A549 (cell line): Measurements from ENCODE around the gene HMG20B. TPM values are rescaled to one million over a fixed set of nuclear protein-coding genes. Genes with fewer than 3 reads are reported as not detected.

Experiments used
- ATAC-seq, 2 experiments: fragments of 200-7000 bp in 1 of 2; fragments of >200 bp in 1 of 2; cut with Nextera tagmentation in 1 of 2; cut with Tn5 transposase in 1 of 2; 3 replicates each; pipeline versions ENCODE4 v1.8.0 to v1.9.1; 2018 to 2020; ENCODE audit warnings: mild to moderate bottlenecking in 1 of 2, moderate library complexity in 1 of 2
- CTCF ChIA-PET: fragments of 300-600 bp; sonication (Branson Sonifier 250); formaldehyde crosslinking; extraction: SDS; loops from one replicate; lab custom pipeline; 2021; ENCODE audit warnings: antibody characterized with exemption, inconsistent platforms; lab: Yijun Ruan, JAX
- POLR2A ChIA-PET: fragments of 350-600 bp; formaldehyde crosslinking; extraction: SDS; loops from one replicate; lab custom pipeline; 2021; ENCODE audit warnings: antibody characterized with exemption, inconsistent platforms; lab: Yijun Ruan, JAX
- DNase-seq, 2 experiments: peaks; one replicate each; pipeline versions ENCODE4 v3.0.0 to v3.0.0-alpha.2; 2011 to 2016; ENCODE audit warnings: low read depth in 1 of 2, low spot score in 1 of 2
- FAIRE-seq: peaks from 2 replicates; lab custom pipeline; 2011; peaks lifted over from hg19 to GRCh38; lab: Jason Lieb, UNC
- H3K27ac ChIP-seq, 2 experiments: fragments of >200 bp; sonication (Bioruptor Twin); formaldehyde crosslinking; 3 replicates each; pipeline ENCODE4 v1.5.1; 2016 to 2017
- H3K4me1 ChIP-seq: fragments of >200 bp; sonication (Bioruptor Twin); formaldehyde crosslinking; 3 replicates; pipeline ENCODE4 v1.6.1; 2016
- H3K4me2 ChIP-seq: fragments of >200 bp; sonication (Bioruptor Twin); formaldehyde crosslinking; 3 replicates; pipeline ENCODE4 v1.6.1; 2016
- H3K4me3 ChIP-seq: fragments of >200 bp; sonication (Bioruptor Twin); formaldehyde crosslinking; 3 replicates; pipeline ENCODE4 v1.5.1; 2016
- H3K9me3 ChIP-seq: fragments of >200 bp; sonication (Bioruptor Twin); formaldehyde crosslinking; 3 replicates; pipeline ENCODE4 v1.6.1; 2016
- BHLHE40 ChIP-seq: IDR thresholded peaks from 2 replicates; pipeline ENCODE4 v1.6.1; 2012; ENCODE audit warnings: low read depth, low read length, inconsistent platforms
- CBX8 ChIP-seq: fragments of 200-600 bp; sonication (generic); IDR thresholded peaks from 2 replicates; pipeline ENCODE4 v1.6.1; 2016
- ESRRA ChIP-seq: fragments of 150-350 bp; IDR thresholded peaks from 2 replicates; pipeline ENCODE4 v1.6.1; 2014; ENCODE audit warnings: mild to moderate bottlenecking, low read length, borderline replicate concordance
- FOSL2 ChIP-seq, 2 experiments: fragments of 450-650 bp in 1 of 2; fragments of >200 bp in 1 of 2; sonication (Bioruptor Twin) in 1 of 2; formaldehyde crosslinking; IDR thresholded peaks; 2 replicates each; pipeline versions ENCODE4 v1.5.0 to v1.6.1; 2016 to 2020; ENCODE audit warnings: mild to moderate bottlenecking in 1 of 2, moderate library complexity in 1 of 2
- HES2 ChIP-seq: fragments of >200 bp; sonication (Bioruptor Twin); formaldehyde crosslinking; IDR thresholded peaks from 2 replicates; pipeline ENCODE4 v1.6.1; 2016
- JUN ChIP-seq, 2 experiments: fragments of >200 bp; sonication (Bioruptor Twin); formaldehyde crosslinking; IDR thresholded peaks; 2 replicates in 1 of 2; 3 replicates in 1 of 2; pipeline ENCODE4 v1.6.1; 2016 to 2017
- JUNB ChIP-seq: fragments of >200 bp; sonication (Bioruptor Twin); formaldehyde crosslinking; IDR thresholded peaks from 2 replicates; pipeline ENCODE4 v1.6.1; 2016
- NFE2L2 ChIP-seq: fragments of 150-350 bp; conservative IDR thresholded peaks from 2 replicates; pipeline ENCODE4 v1.6.1; 2014; ENCODE audit warnings: low read length
- NR3C1 ChIP-seq: fragments of >200 bp; sonication (Bioruptor Twin); formaldehyde crosslinking; IDR thresholded peaks from 3 replicates; pipeline ENCODE4 v1.6.1; 2017
- PBX3 ChIP-seq: IDR thresholded peaks from 2 replicates; pipeline ENCODE4 v1.6.1; 2012
- RAD21 ChIP-seq, 2 experiments: fragments of >200 bp in 1 of 2; sonication (Bioruptor Twin) in 1 of 2; formaldehyde crosslinking in 1 of 2; IDR thresholded peaks in 1 of 2; conservative IDR thresholded peaks in 1 of 2; 2 replicates in 1 of 2; 3 replicates in 1 of 2; pipeline ENCODE4 v1.6.1; 2012 to 2018; ENCODE audit warnings: inconsistent platforms in 1 of 2
- RCOR1 ChIP-seq: fragments of 150-350 bp; IDR thresholded peaks from 2 replicates; pipeline ENCODE4 v1.6.1; 2014; ENCODE audit warnings: antibody characterized with exemption, low read length, low read depth
- SMC3 ChIP-seq: fragments of >200 bp; sonication (Bioruptor Twin); formaldehyde crosslinking; IDR thresholded peaks from 3 replicates; pipeline ENCODE4 v1.6.1; 2018; ENCODE audit warnings: inconsistent platforms
- SREBF2 ChIP-seq: fragments of 450-650 bp; IDR thresholded peaks from 2 replicates; pipeline ENCODE4 v1.6.1; 2014; ENCODE audit warnings: mild to moderate bottlenecking, moderate library complexity
- ZFP36 ChIP-seq: fragments of 450-650 bp; IDR thresholded peaks from 2 replicates; pipeline ENCODE4 v1.6.1; 2014; ENCODE audit warnings: borderline replicate concordance; ENCODE audit not compliant: partially characterized antibody
- WGBS: methylation state at CpG from one replicate; pipeline ENCODE4 v1.1.6; 2017; ENCODE audit errors: missing lambda C conversion rate; 5-methylcytosine and 5-hydroxymethylcytosine counted together
- polyA minus RNA-seq: library from RNA; depleted of rRNA, polyadenylated mRNA; stranded (reverse); fragments of >200 nt; gene quantifications from 2 replicates; pipeline ENCODE4 v1.2.3, GENCODE V29; 2011; rRNA and poly(A)+ RNA removed
- polyA plus RNA-seq, 4 experiments: library from polyadenylated mRNA; depleted of rRNA in 3 of 4; stranded (reverse); fragments of >200 nt; fragmentation: RNase III in 1 of 4; extraction: RNeasy Plus Mini Kit Qiagen cat#74134 plus additional on column Dnase treatment in 1 of 4; gene quantifications; 2 replicates in 3 of 4; 3 replicates in 1 of 4; pipeline ENCODE4 v1.2.3, GENCODE V29; 2011 to 2017

The HMG20B gene
- polyA plus RNA-seq (2011; rRNA removed) (19.6 and 24.2 TPM in 2 replicates), polyA plus RNA-seq (2017; fragmentation: RNase III; extraction: RNeasy Plus Mini Kit Qiagen cat#74134 plus additional on column Dnase treatment) (40.0 to 47.1 TPM (median 46.6 TPM) in 3 replicates), polyA minus RNA-seq (6.6 and 8.4 TPM in 2 replicates)
- polyA plus RNA-seq (2012; cell fraction: cytosol; rRNA removed), result 46.4 and 58.3 TPM in 2 replicates
- 120 and 131 TPM in 2 replicates for polyA plus RNA-seq (2012; cell fraction: nucleus; rRNA removed)

GRCh38 chr19:3572855-3573161 is at the start of gene HMG20B:
HMG20B (plus strand) TSS chr19:3572944; CDS start chr19:3573310, 366 bp downstream.
- no CpG with 5 or more reads among the region's 30 CpGs for WGBS
- H3K9me3 ChIP-seq, result no peaks in the 10 kb centered on the region
- TF ChIP-seq CBX8 (no peak), JUN (IDR thresholded peaks at IDR 0.05) (peak in 1 of 2 experiments; percentile 62; a peak in 2 of 5 replicates)
- TF ChIP-seq, all 56 proteins: peak for 1
- ATAC-seq (no peak), DNase-seq (no peak), FAIRE-seq (no peak)
- POLR2A ChIA-PET, result interaction anchor here (0.5 kb wide), 1 partner anchor 32 kb away, joined by 3 read pairs; no protein-coding TSS in a partner anchor
- Histone ChIP-seq H3K27ac (peak within 1 kb of the TSS; percentile 79 to 94), H3K4me1 (peaks cover 22% of the 10 kb centered on the region), H3K4me2 (peak within 1 kb of the TSS; percentile 90), H3K4me3 (peak within 1 kb of the TSS; percentile 89)
- CTCF ChIA-PET, result interaction anchor here (3.8 to 9.7 kb wide), 2 partner anchors 15 to 26 kb away, joined by 70 to 100 read pairs; partner anchors contain the start of gene MFSD12

GRCh38 chr19:3523361-3524077 is 49.2 kb upstream of the HMG20B start:
- Histone ChIP-seq H3K4me2 (no peak overlapping the region), H3K4me3 (no peak overlapping the region), H3K9me3 (no peaks in the 10 kb centered on the region), H3K27ac (no peak overlapping the region), H3K4me1 (no peaks in the 10 kb centered on the region)
- ATAC-seq (no peak), FAIRE-seq (no peak), DNase-seq (no peak)
- POLR2A ChIA-PET, result no interaction called here
- CTCF ChIA-PET, result no interaction called here
- TF ChIP-seq PBX3 (no peak), SREBF2 (no peak), NFE2L2 (no peak), RAD21 (conservative IDR thresholded peaks at IDR 0.05 in 1 of 2, IDR thresholded peaks at IDR 0.05 in 1 of 2) (no peak), FOSL2 (IDR thresholded peaks at IDR 0.05) (no peak), FOSL2 (CRISPR knock-in tag; IDR thresholded peaks at IDR 0.05) (no peak), HES2 (no peak), JUNB (no peak), ZFP36 (no peak)
- 100% methylated on average over 1 of the region's 21 CpGs for WGBS

GRCh38 chr19:3524078-3524842 is 48.5 kb upstream of the HMG20B start:
- no peak overlapping the region for H3K4me3 ChIP-seq
- 93% methylated on average over 15 of the region's 33 CpGs for WGBS
- no peak for FAIRE-seq
- ChIA-PET POLR2A (no interaction called here), CTCF (no interaction called here)
- TF ChIP-seq ZFP36 (no peak), BHLHE40 (no peak), SMC3 (no peak), JUN (IDR thresholded peaks at IDR 0.05) (no peak), ESRRA (no peak), NR3C1 (no peak), NFE2L2 (no peak), CBX8 (no peak), PBX3 (no peak), RCOR1 (no peak)
- ATAC-seq, result no peak
- no peaks in the 10 kb centered on the region for H3K9me3 ChIP-seq
- no peak for DNase-seq
- no peak overlapping the region for H3K27ac ChIP-seq
- H3K4me2 ChIP-seq, result no peak overlapping the region
- H3K4me1 ChIP-seq, result no peaks in the 10 kb centered on the region
